K562 (cell line): ENCODE data around the gene EFCAB10. TPM values are rescaled to one million over a fixed set of nuclear protein-coding genes. Genes with fewer than 3 reads are reported as not detected.
A peak's percentile ranks its signal among the peaks of the same experiment; 100 is the strongest.

Experiments
- CBX3 ChIP-seq, 2 experiments: IDR thresholded peaks; 1 replicate in 1 of 2; 2 replicates in 1 of 2; pipeline ENCODE4 v1.6.1; 2012; ENCODE audit warnings: inconsistent platforms in 2 of 2, low read length in 2 of 2, borderline replicate concordance in 1 of 2, control low read depth in 1 of 2
- EZH2 ChIP-seq: IDR thresholded peaks from 2 replicates; pipeline ENCODE4 v1.6.1; 2012; ENCODE audit warnings: low read depth, mild to moderate bottlenecking, inconsistent platforms, low read length, borderline replicate concordance
- FOXM1 ChIP-seq, 2 experiments: fragments of 450-650 bp in 1 of 2; sonication (generic) in 1 of 2; formaldehyde crosslinking in 1 of 2; IDR thresholded peaks; 2 replicates each; pipeline versions ENCODE4 v1.6.1 to v1.9.0; 2017 to 2022; ENCODE audit warnings: low read depth in 2 of 2, mild to moderate bottlenecking in 2 of 2, missing genetic modification reagents in 1 of 2, moderate library complexity in 1 of 2
- HDAC2 ChIP-seq: fragments of 450-650 bp; IDR thresholded peaks from 2 replicates; pipeline ENCODE4 v1.6.1; 2016; ENCODE audit warnings: mild to moderate bottlenecking
- ILF3 ChIP-seq: fragments of 450-650 bp; IDR thresholded peaks from 2 replicates; pipeline ENCODE4 v1.6.1; 2018; ENCODE audit warnings: antibody characterized with exemption, mild to moderate bottlenecking, moderate library complexity, borderline replicate concordance
- NR1H2 ChIP-seq: sonication (generic); formaldehyde crosslinking; IDR thresholded peaks from 2 replicates; pipeline ENCODE4 v1.4.0; 2020; ENCODE audit warnings: mild to moderate bottlenecking, missing genetic modification reagents
- PHF20 ChIP-seq: fragments of 450-650 bp; IDR thresholded peaks from 2 replicates; pipeline ENCODE4 v1.6.1; 2018; ENCODE audit not compliant: partially characterized antibody
- RBM22 ChIP-seq: fragments of 200-400 bp; formaldehyde crosslinking; IDR thresholded peaks from 2 replicates; pipeline ENCODE4 v1.6.1; 2018; ENCODE audit warnings: low read length, low read depth; ENCODE audit not compliant: poor library complexity, severe bottlenecking
- SNIP1 ChIP-seq: fragments of 450-650 bp; IDR thresholded peaks from 2 replicates; pipeline ENCODE4 v1.7.1; 2017; ENCODE audit warnings: low read depth, mild to moderate bottlenecking
- ZFPM2 ChIP-seq: fragments of 250-450 bp; sonication (Bioruptor Pico); IDR thresholded peaks from 2 replicates; pipeline ENCODE4 v1.5.1; 2022; ENCODE audit warnings: mild to moderate bottlenecking
- ZNF253 ChIP-seq: fragments of 250-450 bp; sonication (Bioruptor Pico); conservative IDR thresholded peaks from 2 replicates; pipeline ENCODE4 v1.6.1; 2021; ENCODE audit warnings: mild to moderate bottlenecking
- ZNF431 ChIP-seq: sonication (generic); formaldehyde crosslinking; IDR thresholded peaks from 2 replicates; pipeline ENCODE4 v1.8.0; 2022; ENCODE audit warnings: mild to moderate bottlenecking, missing genetic modification reagents
- polyA plus RNA-seq, 8 experiments: library from polyadenylated mRNA; depleted of rRNA in 4 of 8; stranded (reverse) in 5 of 8; unstranded in 3 of 8; fragments of >200 nt; fragmentation: Nextera tagmentation in 2 of 8; fragmentation: Illumina TruSeq in 1 of 8; extraction: Ambion mirVana in 2 of 8; extraction: Trizol in 1 of 8; gene quantifications; 2 replicates each; pipeline versions ENCODE4 v1.2.1 to v1.2.3, GENCODE V29; 2011 to 2014; ENCODE audit warnings: inconsistent platforms in 1 of 8, missing spikeins in 1 of 8
- total RNA-seq, 7 experiments: library from RNA; depleted of rRNA in 6 of 7; stranded (reverse); fragments of >200 nt in 6 of 7; fragmentation: Illumina TruSeq in 2 of 7; extraction: Trizol in 2 of 7; gene quantifications; 2 replicates each; pipeline versions ENCODE4 v1.2.1 to v1.2.3, GENCODE V29; 2011 to 2021; ENCODE audit warnings: low replicate concordance in 1 of 7
- TF ChIP-seq, protein P1 (sequence below), 2 experiments: fragments of 450-650 bp; formaldehyde crosslinking in 1 of 2; IDR thresholded peaks; 2 replicates each; pipeline versions ENCODE4 v1.4.0 to v1.6.1; 2014 to 2020; ENCODE audit warnings: mild to moderate bottlenecking in 2 of 2, borderline replicate concordance in 1 of 2, low read depth in 1 of 2
- TF ChIP-seq, protein P2 (sequence below): fragments of 450-650 bp; formaldehyde crosslinking; IDR thresholded peaks from 2 replicates; pipeline ENCODE4 v1.4.0; 2020; ENCODE audit warnings: mild to moderate bottlenecking
- TF ChIP-seq, protein P3 (sequence below): sonication (generic); formaldehyde crosslinking; IDR thresholded peaks from 2 replicates; pipeline ENCODE4 v1.8.0; 2022; ENCODE audit warnings: missing genetic modification reagents, mild to moderate bottlenecking, borderline replicate concordance

EFCAB10 gene
- total and polyA plus RNA-seq, 9 of the 15 experiments (the other 6 are each of a cell fraction or from before 2014, with no cell fraction given) = 5.0 to 21.4 (median 16.8) TPM

- TF ChIP-seq, protein P1, sequence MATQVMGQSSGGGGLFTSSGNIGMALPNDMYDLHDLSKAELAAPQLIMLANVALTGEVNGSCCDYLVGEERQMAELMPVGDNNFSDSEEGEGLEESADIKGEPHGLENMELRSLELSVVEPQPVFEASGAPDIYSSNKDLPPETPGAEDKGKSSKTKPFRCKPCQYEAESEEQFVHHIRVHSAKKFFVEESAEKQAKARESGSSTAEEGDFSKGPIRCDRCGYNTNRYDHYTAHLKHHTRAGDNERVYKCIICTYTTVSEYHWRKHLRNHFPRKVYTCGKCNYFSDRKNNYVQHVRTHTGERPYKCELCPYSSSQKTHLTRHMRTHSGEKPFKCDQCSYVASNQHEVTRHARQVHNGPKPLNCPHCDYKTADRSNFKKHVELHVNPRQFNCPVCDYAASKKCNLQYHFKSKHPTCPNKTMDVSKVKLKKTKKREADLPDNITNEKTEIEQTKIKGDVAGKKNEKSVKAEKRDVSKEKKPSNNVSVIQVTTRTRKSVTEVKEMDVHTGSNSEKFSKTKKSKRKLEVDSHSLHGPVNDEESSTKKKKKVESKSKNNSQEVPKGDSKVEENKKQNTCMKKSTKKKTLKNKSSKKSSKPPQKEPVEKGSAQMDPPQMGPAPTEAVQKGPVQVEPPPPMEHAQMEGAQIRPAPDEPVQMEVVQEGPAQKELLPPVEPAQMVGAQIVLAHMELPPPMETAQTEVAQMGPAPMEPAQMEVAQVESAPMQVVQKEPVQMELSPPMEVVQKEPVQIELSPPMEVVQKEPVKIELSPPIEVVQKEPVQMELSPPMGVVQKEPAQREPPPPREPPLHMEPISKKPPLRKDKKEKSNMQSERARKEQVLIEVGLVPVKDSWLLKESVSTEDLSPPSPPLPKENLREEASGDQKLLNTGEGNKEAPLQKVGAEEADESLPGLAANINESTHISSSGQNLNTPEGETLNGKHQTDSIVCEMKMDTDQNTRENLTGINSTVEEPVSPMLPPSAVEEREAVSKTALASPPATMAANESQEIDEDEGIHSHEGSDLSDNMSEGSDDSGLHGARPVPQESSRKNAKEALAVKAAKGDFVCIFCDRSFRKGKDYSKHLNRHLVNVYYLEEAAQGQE (IDR thresholded peaks at IDR 0.05; ENCODE audit: borderline replicate concordance) = no peak; the same call in 1 of the 2 replicates
- TF ChIP-seq, protein P1 (CRISPR knock-in tag; IDR thresholded peaks at IDR 0.05; ENCODE audit: low read depth) = peak; percentile 12; the same call in 1 of the 2 replicates
- no peak for TF ChIP-seq NR1H2
- TF ChIP-seq ZNF253 (CRISPR knock-in tag) = no peak
- peak; percentile 70 for TF ChIP-seq HDAC2
- TF ChIP-seq CBX3 (IDR thresholded peaks at IDR 0.05; ENCODE audit: borderline replicate concordance in 1 of 2, low read length in 2 of 2) = no peak
- TF ChIP-seq, protein P2, sequence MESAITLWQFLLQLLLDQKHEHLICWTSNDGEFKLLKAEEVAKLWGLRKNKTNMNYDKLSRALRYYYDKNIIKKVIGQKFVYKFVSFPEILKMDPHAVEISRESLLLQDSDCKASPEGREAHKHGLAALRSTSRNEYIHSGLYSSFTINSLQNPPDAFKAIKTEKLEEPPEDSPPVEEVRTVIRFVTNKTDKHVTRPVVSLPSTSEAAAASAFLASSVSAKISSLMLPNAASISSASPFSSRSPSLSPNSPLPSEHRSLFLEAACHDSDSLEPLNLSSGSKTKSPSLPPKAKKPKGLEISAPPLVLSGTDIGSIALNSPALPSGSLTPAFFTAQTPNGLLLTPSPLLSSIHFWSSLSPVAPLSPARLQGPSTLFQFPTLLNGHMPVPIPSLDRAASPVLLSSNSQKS (CRISPR knock-in tag) = no peak
- TF ChIP-seq ZNF431 (CRISPR knock-in tag) = peak; percentile 90
- no peak for TF ChIP-seq RBM22
- 0 out of 2 replicates have a peak, but pooled peaks have one; percentile 54 for TF ChIP-seq SNIP1
- TF ChIP-seq FOXM1 (IDR thresholded peaks at IDR 0.05; ENCODE audit: low read depth) = no peak
- TF ChIP-seq FOXM1 (CRISPR knock-in tag; IDR thresholded peaks at IDR 0.05; ENCODE audit: low read depth) = no peak; the same call in 1 of the 2 replicates
- TF ChIP-seq ILF3 = no peak
- TF ChIP-seq ZFPM2 = no peak
- no peak for TF ChIP-seq EZH2
- no peak for TF ChIP-seq PHF20
- TF ChIP-seq, protein P3, sequence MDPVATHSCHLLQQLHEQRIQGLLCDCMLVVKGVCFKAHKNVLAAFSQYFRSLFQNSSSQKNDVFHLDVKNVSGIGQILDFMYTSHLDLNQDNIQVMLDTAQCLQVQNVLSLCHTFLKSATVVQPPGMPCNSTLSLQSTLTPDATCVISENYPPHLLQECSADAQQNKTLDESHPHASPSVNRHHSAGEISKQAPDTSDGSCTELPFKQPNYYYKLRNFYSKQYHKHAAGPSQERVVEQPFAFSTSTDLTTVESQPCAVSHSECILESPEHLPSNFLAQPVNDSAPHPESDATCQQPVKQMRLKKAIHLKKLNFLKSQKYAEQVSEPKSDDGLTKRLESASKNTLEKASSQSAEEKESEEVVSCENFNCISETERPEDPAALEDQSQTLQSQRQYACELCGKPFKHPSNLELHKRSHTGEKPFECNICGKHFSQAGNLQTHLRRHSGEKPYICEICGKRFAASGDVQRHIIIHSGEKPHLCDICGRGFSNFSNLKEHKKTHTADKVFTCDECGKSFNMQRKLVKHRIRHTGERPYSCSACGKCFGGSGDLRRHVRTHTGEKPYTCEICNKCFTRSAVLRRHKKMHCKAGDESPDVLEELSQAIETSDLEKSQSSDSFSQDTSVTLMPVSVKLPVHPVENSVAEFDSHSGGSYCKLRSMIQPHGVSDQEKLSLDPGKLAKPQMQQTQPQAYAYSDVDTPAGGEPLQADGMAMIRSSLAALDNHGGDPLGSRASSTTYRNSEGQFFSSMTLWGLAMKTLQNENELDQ (CRISPR knock-in tag) = peak; percentile 93
Measured at GRCh38 chr7:105521027-105521716, 60.1 kb downstream of the EFCAB10 start (continued).
